NOMO-1 (cell line): Measurements from ENCODE around the gene SLMAP.
A peak's percentile ranks its signal among the peaks of the same experiment; 100 is the strongest.

Experiments
- DNase-seq, 2 experiments: peaks; one replicate each; lab custom pipeline; 2025; ENCODE audit not compliant: unreplicated experiment in 2 of 2; lab: John Stamatoyannopoulos, UW

Gene SLMAP

GRCh38 chr3:57958642-57959422 is 202.7 kb downstream of the SLMAP start:
- DNase-seq = peak in 1 of 2 experiments; percentile 10

GRCh38 chr3:57959423-57960173 is 203.5 kb downstream of the SLMAP start:
- peak; percentile 12 to 34 for DNase-seq

GRCh38 chr3:57960174-57960505 is 204.0 kb downstream of the SLMAP start:
- no peak for DNase-seq

GRCh38 chr3:57961177-57961827 is 205.2 kb downstream of the SLMAP start:
- no peak for DNase-seq

- DNase-seq = peak; percentile 60 to 74
Measured at GRCh38 chr3:57961828-57962447, 205.8 kb downstream of the SLMAP start.

- DNase-seq = no peak
Measured at GRCh38 chr3:57962448-57962834, 206.3 kb downstream of the SLMAP start.

GRCh38 chr3:57963811-57964346 is 207.8 kb downstream of the SLMAP start:
- no peak for DNase-seq

- no peak for DNase-seq
Measured at GRCh38 chr3:57966829-57967228, 210.7 kb downstream of the SLMAP start.

- no peak for DNase-seq
Measured at GRCh38 chr3:57967590-57967989, 211.5 kb downstream of the SLMAP start.

GRCh38 chr3:57968501-57968900 is 212.4 kb downstream of the SLMAP start:
- no peak for DNase-seq

GRCh38 chr3:57971975-57972374 is 215.9 kb downstream of the SLMAP start:
- no peak for DNase-seq

- peak in 1 of 2 experiments; percentile 6 for DNase-seq
Measured at GRCh38 chr3:57972531-57973111, 216.5 kb downstream of the SLMAP start.

GRCh38 chr3:57973715-57974477 is 217.8 kb downstream of the SLMAP start:
- no peak for DNase-seq

- DNase-seq = peak in 1 of 2 experiments; percentile 7
Measured at GRCh38 chr3:57974796-57975388, 218.8 kb downstream of the SLMAP start.

- DNase-seq = no peak
Measured at GRCh38 chr3:57977818-57978235, 221.7 kb downstream of the SLMAP start.

GRCh38 chr3:57978316-57978715 is 222.2 kb downstream of the SLMAP start:
- no peak for DNase-seq
